Panc1 (cell line): ENCODE results near the gene SECISBP2. TPM values are rescaled to one million over a fixed set of nuclear protein-coding genes. Genes with fewer than 3 reads are reported as not detected.

Experiments used
- ATAC-seq: fragments of 200-7000 bp; cut with Tn5 transposase; 2 replicates; pipeline ENCODE4 v1.9.1; 2020; ENCODE audit warnings: mild to moderate bottlenecking, moderate library complexity
- BruUV-seq: library from RNA; stranded (reverse); fragments of 400-500 nt; replicated peaks from 2 replicates; lab custom pipeline; 2021; lab: Mats Ljungman, UMichigan
- CTCF ChIA-PET: fragments of 300-600 bp; sonication (Branson Sonifier 250); formaldehyde crosslinking; loops from one replicate; lab custom pipeline; 2022; ENCODE audit warnings: antibody characterized with exemption; lab: Charles Lee
- POLR2A ChIA-PET: fragments of 300-600 bp; sonication (Branson Sonifier 250); formaldehyde crosslinking; loops from one replicate; lab custom pipeline; 2022; ENCODE audit warnings: antibody characterized with exemption; lab: Charles Lee
- DNase-seq: peaks from one replicate; pipeline ENCODE4 v3.0.0-alpha.2; 2010; ENCODE audit warnings: low read depth, low spot score
- H3K27ac ChIP-seq: 2 replicates; pipeline ENCODE4 v1.5.1; 2011; ENCODE audit warnings: mild to moderate bottlenecking, low read length, inconsistent platforms
- H3K27me3 ChIP-seq: fragments of 200-500 bp; sonication (Bioruptor generic); 2 replicates; pipeline ENCODE4 v1.6.0; 2014; ENCODE audit warnings: low read length, inconsistent platforms; ENCODE audit not compliant: control insufficient read depth, insufficient read depth
- H3K36me3 ChIP-seq: fragments of 200-500 bp; sonication (Bioruptor generic); 2 replicates; pipeline ENCODE4 v1.5.1; 2014; ENCODE audit warnings: inconsistent platforms, mild to moderate bottlenecking, low read length, moderate library complexity; ENCODE audit not compliant: control insufficient read depth, insufficient read depth
- H3K4me1 ChIP-seq: 2 replicates; pipeline ENCODE4 v1.5.1; 2011; ENCODE audit warnings: inconsistent platforms, mild to moderate bottlenecking, low read length, moderate library complexity; ENCODE audit not compliant: control insufficient read depth, insufficient read depth
- H3K4me3 ChIP-seq, 2 experiments: 2 replicates each; pipeline ENCODE4 v1.5.1; 2011 to 2012; ENCODE audit warnings: low read depth in 2 of 2, low read length in 2 of 2, mild to moderate bottlenecking in 2 of 2, inconsistent platforms in 1 of 2, moderate library complexity in 1 of 2
- H3K9me3 ChIP-seq: fragments of 200-500 bp; sonication (Bioruptor generic); 2 replicates; pipeline ENCODE4 v1.5.1; 2014; ENCODE audit warnings: low read depth, mild to moderate bottlenecking, inconsistent platforms, low read length, moderate library complexity; ENCODE audit not compliant: control insufficient read depth, insufficient read depth
- POLR2AphosphoS5 ChIP-seq: IDR thresholded peaks from 2 replicates; pipeline ENCODE4 v1.6.1; 2012; ENCODE audit warnings: mild to moderate bottlenecking, low read depth, low read length, moderate library complexity
- SIN3A ChIP-seq: IDR thresholded peaks from 2 replicates; pipeline ENCODE4 v1.6.1; 2012; ENCODE audit warnings: low read depth, mild to moderate bottlenecking, low read length, moderate library complexity, borderline replicate concordance; ENCODE audit not compliant: insufficient read depth
- TCF7L2 ChIP-seq: IDR thresholded peaks from 2 replicates; pipeline ENCODE4 v1.6.1; 2011; ENCODE audit warnings: mild to moderate bottlenecking, low read depth, low read length, inconsistent platforms
- in situ Hi-C: cut with HindIII; loops from 2 replicates; pipeline ENCODE4 v1.10.0; 2016; ENCODE audit warnings: low sequenced_read_pairs, low pct_unique_long_range_greater_than_20kb
- intact Hi-C: fragments of 100-400 bp; cut with micrococcal nuclease; formaldehyde crosslinking; loops from one replicate; pipeline ENCODE4 v1.10.0; 2022; ENCODE audit not compliant: unreplicated experiment
- total RNA-seq: library from RNA; stranded (reverse); gene quantifications from one replicate; pipeline ENCODE4 v1.2.1, GENCODE V29; 2021; ENCODE audit not compliant: unreplicated experiment
- TF ChIP-seq, protein P1 (sequence below): fragments of 450-650 bp; IDR thresholded peaks from 2 replicates; pipeline ENCODE4 v1.5.1; 2017; ENCODE audit warnings: mild to moderate bottlenecking
- TF ChIP-seq, protein P2 (sequence below), 2 experiments: IDR thresholded peaks; 2 replicates each; pipeline ENCODE4 v1.6.1; 2011 to 2012; ENCODE audit warnings: low read depth in 2 of 2, control low read depth in 1 of 2, low read length in 1 of 2, mild to moderate bottlenecking in 1 of 2, moderate library complexity in 1 of 2; ENCODE audit not compliant: insufficient read depth in 1 of 2

Gene SECISBP2
- total RNA-seq, 1 experiment from 2014 or later = 17.7 TPM

DNA sequence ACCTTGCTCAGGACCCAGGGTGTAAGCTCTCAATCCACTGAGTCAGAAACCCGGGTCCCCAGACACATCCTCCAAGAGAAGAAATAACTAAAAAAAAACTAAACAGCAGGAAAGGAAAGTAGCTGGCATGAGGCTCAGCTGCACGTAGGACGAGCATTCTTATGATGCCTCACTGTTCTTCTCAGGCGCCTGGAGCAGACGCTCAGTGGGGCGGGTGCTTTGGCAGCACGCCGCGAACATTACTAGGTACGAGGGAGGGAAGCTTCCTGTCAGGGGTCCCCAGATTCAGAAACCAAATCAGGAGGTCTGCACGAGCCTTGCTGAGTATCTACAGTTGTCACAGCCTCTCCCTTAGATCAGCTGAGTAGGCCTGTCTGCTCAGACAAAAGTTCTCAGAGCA, 85.8 kb downstream of the SECISBP2 start:
- ATAC-seq (no peak), DNase-seq (no peak)
- Histone ChIP-seq H3K36me3 (no peaks in the 10 kb centered on the region), H3K27me3 (no peaks in the 10 kb centered on the region), H3K4me3 (no peak overlapping the region), H3K4me1 (no peaks in the 10 kb centered on the region), H3K9me3 (no peaks in the 10 kb centered on the region), H3K27ac (no peak overlapping the region)
- POLR2A ChIA-PET = no interaction called here
- CTCF ChIA-PET = no interaction called here
- intact Hi-C loops = no loop called here
- in situ Hi-C loops = no loop called here
- no peak for TF ChIP-seq SIN3A
- no peak for TF ChIP-seq TCF7L2
- no peak for TF ChIP-seq POLR2AphosphoS5
- TF ChIP-seq, protein P1, sequence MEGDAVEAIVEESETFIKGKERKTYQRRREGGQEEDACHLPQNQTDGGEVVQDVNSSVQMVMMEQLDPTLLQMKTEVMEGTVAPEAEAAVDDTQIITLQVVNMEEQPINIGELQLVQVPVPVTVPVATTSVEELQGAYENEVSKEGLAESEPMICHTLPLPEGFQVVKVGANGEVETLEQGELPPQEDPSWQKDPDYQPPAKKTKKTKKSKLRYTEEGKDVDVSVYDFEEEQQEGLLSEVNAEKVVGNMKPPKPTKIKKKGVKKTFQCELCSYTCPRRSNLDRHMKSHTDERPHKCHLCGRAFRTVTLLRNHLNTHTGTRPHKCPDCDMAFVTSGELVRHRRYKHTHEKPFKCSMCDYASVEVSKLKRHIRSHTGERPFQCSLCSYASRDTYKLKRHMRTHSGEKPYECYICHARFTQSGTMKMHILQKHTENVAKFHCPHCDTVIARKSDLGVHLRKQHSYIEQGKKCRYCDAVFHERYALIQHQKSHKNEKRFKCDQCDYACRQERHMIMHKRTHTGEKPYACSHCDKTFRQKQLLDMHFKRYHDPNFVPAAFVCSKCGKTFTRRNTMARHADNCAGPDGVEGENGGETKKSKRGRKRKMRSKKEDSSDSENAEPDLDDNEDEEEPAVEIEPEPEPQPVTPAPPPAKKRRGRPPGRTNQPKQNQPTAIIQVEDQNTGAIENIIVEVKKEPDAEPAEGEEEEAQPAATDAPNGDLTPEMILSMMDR = no peak
- TF ChIP-seq, protein P2, sequence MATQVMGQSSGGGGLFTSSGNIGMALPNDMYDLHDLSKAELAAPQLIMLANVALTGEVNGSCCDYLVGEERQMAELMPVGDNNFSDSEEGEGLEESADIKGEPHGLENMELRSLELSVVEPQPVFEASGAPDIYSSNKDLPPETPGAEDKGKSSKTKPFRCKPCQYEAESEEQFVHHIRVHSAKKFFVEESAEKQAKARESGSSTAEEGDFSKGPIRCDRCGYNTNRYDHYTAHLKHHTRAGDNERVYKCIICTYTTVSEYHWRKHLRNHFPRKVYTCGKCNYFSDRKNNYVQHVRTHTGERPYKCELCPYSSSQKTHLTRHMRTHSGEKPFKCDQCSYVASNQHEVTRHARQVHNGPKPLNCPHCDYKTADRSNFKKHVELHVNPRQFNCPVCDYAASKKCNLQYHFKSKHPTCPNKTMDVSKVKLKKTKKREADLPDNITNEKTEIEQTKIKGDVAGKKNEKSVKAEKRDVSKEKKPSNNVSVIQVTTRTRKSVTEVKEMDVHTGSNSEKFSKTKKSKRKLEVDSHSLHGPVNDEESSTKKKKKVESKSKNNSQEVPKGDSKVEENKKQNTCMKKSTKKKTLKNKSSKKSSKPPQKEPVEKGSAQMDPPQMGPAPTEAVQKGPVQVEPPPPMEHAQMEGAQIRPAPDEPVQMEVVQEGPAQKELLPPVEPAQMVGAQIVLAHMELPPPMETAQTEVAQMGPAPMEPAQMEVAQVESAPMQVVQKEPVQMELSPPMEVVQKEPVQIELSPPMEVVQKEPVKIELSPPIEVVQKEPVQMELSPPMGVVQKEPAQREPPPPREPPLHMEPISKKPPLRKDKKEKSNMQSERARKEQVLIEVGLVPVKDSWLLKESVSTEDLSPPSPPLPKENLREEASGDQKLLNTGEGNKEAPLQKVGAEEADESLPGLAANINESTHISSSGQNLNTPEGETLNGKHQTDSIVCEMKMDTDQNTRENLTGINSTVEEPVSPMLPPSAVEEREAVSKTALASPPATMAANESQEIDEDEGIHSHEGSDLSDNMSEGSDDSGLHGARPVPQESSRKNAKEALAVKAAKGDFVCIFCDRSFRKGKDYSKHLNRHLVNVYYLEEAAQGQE (IDR thresholded peaks at IDR 0.05; ENCODE audit: insufficient read depth in 1 of 2, low read depth in 2 of 2, low read length in 1 of 2) = no peak
- no TSS peak for BruUV-seq

DNA sequence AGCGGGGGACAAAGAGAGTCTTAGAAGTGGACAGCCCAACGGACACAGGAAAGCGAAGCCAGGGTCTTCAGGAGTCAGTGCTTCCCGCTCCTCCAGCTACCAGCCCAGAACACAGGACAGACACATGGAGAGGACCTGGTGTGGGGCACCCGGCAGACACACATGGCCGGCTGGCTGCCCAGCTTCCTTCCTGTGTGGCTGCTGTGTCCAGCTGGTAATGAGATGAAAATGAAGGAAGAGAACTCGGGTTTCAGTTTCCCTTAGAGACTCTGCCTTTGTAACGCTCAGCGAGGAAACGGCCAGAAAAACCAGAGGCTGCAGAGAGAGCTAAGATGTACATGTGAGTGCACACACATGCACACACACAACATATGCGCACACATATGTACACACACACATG, 87.5 kb downstream of the SECISBP2 start:
- Histone ChIP-seq H3K4me3 (no peak overlapping the region), H3K4me1 (no peaks in the 10 kb centered on the region), H3K27ac (no peak overlapping the region), H3K9me3 (no peaks in the 10 kb centered on the region), H3K36me3 (no peaks in the 10 kb centered on the region), H3K27me3 (no peaks in the 10 kb centered on the region)
- ChIA-PET POLR2A (no interaction called here), CTCF (no interaction called here)
- TF ChIP-seq TCF7L2 (no peak), SIN3A (no peak), POLR2AphosphoS5 (no peak)
- TF ChIP-seq, protein P1 = no peak
- TF ChIP-seq, protein P2 (IDR thresholded peaks at IDR 0.05; ENCODE audit: insufficient read depth in 1 of 2, low read depth in 2 of 2, low read length in 1 of 2) = no peak
- intact Hi-C loops (no loop called here), in situ Hi-C loops (no loop called here)
- ATAC-seq = no peak
- BruUV-seq = no TSS peak
- DNase-seq = no peak
